Panc1 (cell line): ENCODE data around the gene EGFR. TPM values are rescaled to one million over a fixed set of nuclear protein-coding genes. Genes with fewer than 3 reads are reported as not detected.

Experiments used
- ATAC-seq: fragments of 200-7000 bp; cut with Tn5 transposase; 2 replicates; pipeline ENCODE4 v1.9.1; 2020; ENCODE audit warnings: mild to moderate bottlenecking, moderate library complexity
- BruUV-seq: library from RNA; stranded (reverse); fragments of 400-500 nt; replicated peaks from 2 replicates; lab custom pipeline; 2021; lab: Mats Ljungman, UMichigan
- CTCF ChIA-PET: fragments of 300-600 bp; sonication (Branson Sonifier 250); formaldehyde crosslinking; loops from one replicate; lab custom pipeline; 2022; ENCODE audit warnings: antibody characterized with exemption; lab: Charles Lee
- POLR2A ChIA-PET: fragments of 300-600 bp; sonication (Branson Sonifier 250); formaldehyde crosslinking; loops from one replicate; lab custom pipeline; 2022; ENCODE audit warnings: antibody characterized with exemption; lab: Charles Lee
- DNase-seq: peaks from one replicate; pipeline ENCODE4 v3.0.0-alpha.2; 2010; ENCODE audit warnings: low read depth, low spot score
- H3K27ac ChIP-seq: 2 replicates; pipeline ENCODE4 v1.5.1; 2011; ENCODE audit warnings: mild to moderate bottlenecking, low read length, inconsistent platforms
- H3K27me3 ChIP-seq: fragments of 200-500 bp; sonication (Bioruptor generic); 2 replicates; pipeline ENCODE4 v1.6.0; 2014; ENCODE audit warnings: low read length, inconsistent platforms; ENCODE audit not compliant: control insufficient read depth, insufficient read depth
- H3K36me3 ChIP-seq: fragments of 200-500 bp; sonication (Bioruptor generic); 2 replicates; pipeline ENCODE4 v1.5.1; 2014; ENCODE audit warnings: inconsistent platforms, mild to moderate bottlenecking, low read length, moderate library complexity; ENCODE audit not compliant: control insufficient read depth, insufficient read depth
- H3K4me1 ChIP-seq: 2 replicates; pipeline ENCODE4 v1.5.1; 2011; ENCODE audit warnings: inconsistent platforms, mild to moderate bottlenecking, low read length, moderate library complexity; ENCODE audit not compliant: control insufficient read depth, insufficient read depth
- H3K4me3 ChIP-seq, 2 experiments: 2 replicates each; pipeline ENCODE4 v1.5.1; 2011 to 2012; ENCODE audit warnings: low read depth in 2 of 2, low read length in 2 of 2, mild to moderate bottlenecking in 2 of 2, inconsistent platforms in 1 of 2, moderate library complexity in 1 of 2
- H3K9me3 ChIP-seq: fragments of 200-500 bp; sonication (Bioruptor generic); 2 replicates; pipeline ENCODE4 v1.5.1; 2014; ENCODE audit warnings: low read depth, mild to moderate bottlenecking, inconsistent platforms, low read length, moderate library complexity; ENCODE audit not compliant: control insufficient read depth, insufficient read depth
- POLR2AphosphoS5 ChIP-seq: IDR thresholded peaks from 2 replicates; pipeline ENCODE4 v1.6.1; 2012; ENCODE audit warnings: mild to moderate bottlenecking, low read depth, low read length, moderate library complexity
- SIN3A ChIP-seq: IDR thresholded peaks from 2 replicates; pipeline ENCODE4 v1.6.1; 2012; ENCODE audit warnings: low read depth, mild to moderate bottlenecking, low read length, moderate library complexity, borderline replicate concordance; ENCODE audit not compliant: insufficient read depth
- TCF7L2 ChIP-seq: IDR thresholded peaks from 2 replicates; pipeline ENCODE4 v1.6.1; 2011; ENCODE audit warnings: mild to moderate bottlenecking, low read depth, low read length, inconsistent platforms
- in situ Hi-C: cut with HindIII; loops from 2 replicates; pipeline ENCODE4 v1.10.0; 2016; ENCODE audit warnings: low sequenced_read_pairs, low pct_unique_long_range_greater_than_20kb
- intact Hi-C: fragments of 100-400 bp; cut with micrococcal nuclease; formaldehyde crosslinking; loops from one replicate; pipeline ENCODE4 v1.10.0; 2022; ENCODE audit not compliant: unreplicated experiment
- total RNA-seq: library from RNA; stranded (reverse); gene quantifications from one replicate; pipeline ENCODE4 v1.2.1, GENCODE V29; 2021; ENCODE audit not compliant: unreplicated experiment
- TF ChIP-seq, protein P1 (sequence below): fragments of 450-650 bp; IDR thresholded peaks from 2 replicates; pipeline ENCODE4 v1.5.1; 2017; ENCODE audit warnings: mild to moderate bottlenecking
- TF ChIP-seq, protein P2 (sequence below), 2 experiments: IDR thresholded peaks; 2 replicates each; pipeline ENCODE4 v1.6.1; 2011 to 2012; ENCODE audit warnings: low read depth in 2 of 2, control low read depth in 1 of 2, low read length in 1 of 2, mild to moderate bottlenecking in 1 of 2, moderate library complexity in 1 of 2; ENCODE audit not compliant: insufficient read depth in 1 of 2

Gene EGFR
- total RNA-seq, 1 experiment from 2014 or later: 156 TPM

DNA sequence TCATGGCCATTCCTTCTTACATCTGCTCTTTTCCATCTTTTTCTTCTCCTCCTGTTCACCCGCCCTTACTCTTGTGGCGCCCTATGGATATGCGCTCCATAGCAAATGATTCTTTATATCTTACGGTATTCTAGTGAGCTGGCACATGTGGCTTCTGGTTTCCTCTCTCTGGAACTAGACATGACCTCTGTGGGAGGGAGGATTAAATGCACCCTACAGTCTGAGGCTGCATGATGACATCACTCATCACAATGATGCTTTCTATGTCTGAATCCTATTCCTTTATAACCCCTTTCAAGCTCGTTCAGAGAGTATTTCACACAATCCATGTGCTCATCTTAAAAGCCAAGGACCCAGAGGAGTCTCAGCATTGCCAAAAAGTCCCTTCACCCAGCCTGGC is 153.3 kb downstream of the EGFR start:
- intact Hi-C loops: no loop called here

DNA sequence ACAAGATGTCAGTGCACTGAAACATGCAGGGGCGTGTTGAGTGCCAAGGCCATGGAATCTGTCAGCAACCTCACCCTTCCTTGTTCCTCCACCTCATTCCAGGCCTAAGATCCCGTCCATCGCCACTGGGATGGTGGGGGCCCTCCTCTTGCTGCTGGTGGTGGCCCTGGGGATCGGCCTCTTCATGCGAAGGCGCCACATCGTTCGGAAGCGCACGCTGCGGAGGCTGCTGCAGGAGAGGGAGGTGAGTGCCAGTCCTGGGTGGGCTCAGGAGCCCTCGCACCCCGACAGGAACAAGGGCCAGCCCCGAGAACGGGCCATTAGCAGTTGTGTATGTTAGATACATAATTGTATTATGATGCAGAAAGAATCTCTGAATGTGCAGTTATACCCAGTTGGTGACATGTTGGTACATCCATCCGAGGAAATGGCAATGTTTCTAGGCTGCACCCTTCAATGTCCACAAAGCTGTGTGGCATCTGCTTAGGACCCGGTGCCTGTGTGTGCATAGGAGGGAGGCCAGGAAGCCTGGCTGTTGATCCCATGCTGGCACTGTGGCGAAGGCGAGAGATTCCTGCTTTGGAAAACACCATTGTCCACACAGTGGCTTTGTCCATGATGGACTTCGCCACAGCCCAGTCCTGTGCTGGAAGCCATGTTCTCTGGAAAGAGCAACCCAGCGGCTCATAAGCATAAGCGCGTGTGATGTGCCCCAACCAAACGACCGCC is 154.2 kb downstream of the EGFR start:
- ATAC-seq (no peak), DNase-seq (no peak)
- ChIA-PET CTCF (no interaction called here), POLR2A (no interaction called here)
- Histone ChIP-seq H3K4me3 (no peak overlapping the region), H3K9me3 (no peaks in the 10 kb centered on the region), H3K27ac (no peak overlapping the region), H3K4me1 (0 out of 2 replicates have a peak, but pooled peaks cover 5% of the 10 kb centered on the region), H3K27me3 (no peaks in the 10 kb centered on the region), H3K36me3 (peaks cover 37% of the 10 kb centered on the region)
- TF ChIP-seq POLR2AphosphoS5 (no peak), SIN3A (no peak), TCF7L2 (no peak)
- TF ChIP-seq, protein P1, sequence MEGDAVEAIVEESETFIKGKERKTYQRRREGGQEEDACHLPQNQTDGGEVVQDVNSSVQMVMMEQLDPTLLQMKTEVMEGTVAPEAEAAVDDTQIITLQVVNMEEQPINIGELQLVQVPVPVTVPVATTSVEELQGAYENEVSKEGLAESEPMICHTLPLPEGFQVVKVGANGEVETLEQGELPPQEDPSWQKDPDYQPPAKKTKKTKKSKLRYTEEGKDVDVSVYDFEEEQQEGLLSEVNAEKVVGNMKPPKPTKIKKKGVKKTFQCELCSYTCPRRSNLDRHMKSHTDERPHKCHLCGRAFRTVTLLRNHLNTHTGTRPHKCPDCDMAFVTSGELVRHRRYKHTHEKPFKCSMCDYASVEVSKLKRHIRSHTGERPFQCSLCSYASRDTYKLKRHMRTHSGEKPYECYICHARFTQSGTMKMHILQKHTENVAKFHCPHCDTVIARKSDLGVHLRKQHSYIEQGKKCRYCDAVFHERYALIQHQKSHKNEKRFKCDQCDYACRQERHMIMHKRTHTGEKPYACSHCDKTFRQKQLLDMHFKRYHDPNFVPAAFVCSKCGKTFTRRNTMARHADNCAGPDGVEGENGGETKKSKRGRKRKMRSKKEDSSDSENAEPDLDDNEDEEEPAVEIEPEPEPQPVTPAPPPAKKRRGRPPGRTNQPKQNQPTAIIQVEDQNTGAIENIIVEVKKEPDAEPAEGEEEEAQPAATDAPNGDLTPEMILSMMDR: no peak
- TF ChIP-seq, protein P2, sequence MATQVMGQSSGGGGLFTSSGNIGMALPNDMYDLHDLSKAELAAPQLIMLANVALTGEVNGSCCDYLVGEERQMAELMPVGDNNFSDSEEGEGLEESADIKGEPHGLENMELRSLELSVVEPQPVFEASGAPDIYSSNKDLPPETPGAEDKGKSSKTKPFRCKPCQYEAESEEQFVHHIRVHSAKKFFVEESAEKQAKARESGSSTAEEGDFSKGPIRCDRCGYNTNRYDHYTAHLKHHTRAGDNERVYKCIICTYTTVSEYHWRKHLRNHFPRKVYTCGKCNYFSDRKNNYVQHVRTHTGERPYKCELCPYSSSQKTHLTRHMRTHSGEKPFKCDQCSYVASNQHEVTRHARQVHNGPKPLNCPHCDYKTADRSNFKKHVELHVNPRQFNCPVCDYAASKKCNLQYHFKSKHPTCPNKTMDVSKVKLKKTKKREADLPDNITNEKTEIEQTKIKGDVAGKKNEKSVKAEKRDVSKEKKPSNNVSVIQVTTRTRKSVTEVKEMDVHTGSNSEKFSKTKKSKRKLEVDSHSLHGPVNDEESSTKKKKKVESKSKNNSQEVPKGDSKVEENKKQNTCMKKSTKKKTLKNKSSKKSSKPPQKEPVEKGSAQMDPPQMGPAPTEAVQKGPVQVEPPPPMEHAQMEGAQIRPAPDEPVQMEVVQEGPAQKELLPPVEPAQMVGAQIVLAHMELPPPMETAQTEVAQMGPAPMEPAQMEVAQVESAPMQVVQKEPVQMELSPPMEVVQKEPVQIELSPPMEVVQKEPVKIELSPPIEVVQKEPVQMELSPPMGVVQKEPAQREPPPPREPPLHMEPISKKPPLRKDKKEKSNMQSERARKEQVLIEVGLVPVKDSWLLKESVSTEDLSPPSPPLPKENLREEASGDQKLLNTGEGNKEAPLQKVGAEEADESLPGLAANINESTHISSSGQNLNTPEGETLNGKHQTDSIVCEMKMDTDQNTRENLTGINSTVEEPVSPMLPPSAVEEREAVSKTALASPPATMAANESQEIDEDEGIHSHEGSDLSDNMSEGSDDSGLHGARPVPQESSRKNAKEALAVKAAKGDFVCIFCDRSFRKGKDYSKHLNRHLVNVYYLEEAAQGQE (IDR thresholded peaks at IDR 0.05; ENCODE audit: insufficient read depth in 1 of 2, low read depth in 2 of 2, low read length in 1 of 2): no peak
- BruUV-seq: no TSS peak
- intact Hi-C loops (no loop called here), in situ Hi-C loops (no loop called here)

More for the DNA sequence above, 153.3 kb downstream of the EGFR start:
- no peak for ATAC-seq
- H3K27ac ChIP-seq: no peak overlapping the region
- POLR2A ChIA-PET: no interaction called here
- no peaks in the 10 kb centered on the region for H3K9me3 ChIP-seq
- H3K36me3 ChIP-seq: peaks cover 36% of the 10 kb centered on the region
- no TSS peak for BruUV-seq
- TF ChIP-seq, protein P1: no peak
- TF ChIP-seq POLR2AphosphoS5: no peak
- DNase-seq: no peak
- CTCF ChIA-PET: no interaction called here
- no peaks in the 10 kb centered on the region for H3K27me3 ChIP-seq
- in situ Hi-C loops: no loop called here
- no peak overlapping the region for H3K4me3 ChIP-seq
- 0 out of 2 replicates have a peak, but pooled peaks cover 3% of the 10 kb centered on the region for H3K4me1 ChIP-seq
